GM10266 (cell line): ENCODE measurements around the gene PIP5K1B.

ENCODE experiments used
- DNase-seq: peaks from one replicate; pipeline ENCODE4 v3.0.0; 2012; ENCODE audit errors: extremely low spot score
- CTCF ChIP-seq: IDR thresholded peaks from 2 replicates; pipeline ENCODE4 v1.5.1; 2012; ENCODE audit warnings: mild to moderate bottlenecking, low read depth; ENCODE audit not compliant: control insufficient read depth, insufficient read depth; ENCODE audit errors: missing control alignments

The PIP5K1B gene

GRCh38 chr9:68704814-68705530 is at the start of gene PIP5K1B:
PIP5K1B (plus strand) TSS chr9:68705240; CDS start chr9:68822615, 117,375 bp downstream.
- TF ChIP-seq CTCF: peak; percentile 1
- peak; percentile 88 for DNase-seq

- no peak for TF ChIP-seq CTCF
- DNase-seq: no peak
Observed at GRCh38 chr9:68664036-68664435, 41.0 kb upstream of the PIP5K1B start.

- TF ChIP-seq CTCF: no peak
- peak; percentile 20 for DNase-seq
Observed at GRCh38 chr9:68668127-68668526, 36.9 kb upstream of the PIP5K1B start.

- no peak for TF ChIP-seq CTCF
- no peak for DNase-seq
Observed at GRCh38 chr9:68669218-68669617, 35.8 kb upstream of the PIP5K1B start.

- no peak for DNase-seq
- TF ChIP-seq CTCF: no peak
Observed at GRCh38 chr9:68672215-68672614, 32.8 kb upstream of the PIP5K1B start.

GRCh38 chr9:68672625-68673024 is 32.4 kb upstream of the PIP5K1B start:
- no peak for DNase-seq
- TF ChIP-seq CTCF: no peak

- TF ChIP-seq CTCF: peak; percentile 65
- peak; percentile 24 for DNase-seq
Observed at GRCh38 chr9:68678430-68678829, 26.6 kb upstream of the PIP5K1B start.
